ENCODE results near the gene LACRT.

Gene LACRT

GRCh38 chr12:54598970-54599369 is 35.7 kb downstream of the LACRT start:
- no peak for DNase-seq

- peak; percentile 57 for DNase-seq
Measured at GRCh38 chr12:54596526-54596946, 38.2 kb downstream of the LACRT start.

GRCh38 chr12:54595471-54595870 is 39.2 kb downstream of the LACRT start:
- DNase-seq = no peak

- no peak for DNase-seq
Measured at GRCh38 chr12:54593725-54594124, 41.0 kb downstream of the LACRT start.

- DNase-seq = no peak
Measured at GRCh38 chr12:54593135-54593534, 41.6 kb downstream of the LACRT start.

- no peak for DNase-seq
Measured at GRCh38 chr12:54592316-54592715, 42.4 kb downstream of the LACRT start.

- DNase-seq = no peak
Measured at GRCh38 chr12:54590978-54591591, 43.6 kb downstream of the LACRT start.

- DNase-seq = no peak
Measured at GRCh38 chr12:54589964-54590363, 44.7 kb downstream of the LACRT start.

GRCh38 chr12:54588890-54589267 is 45.8 kb downstream of the LACRT start:
- no peak for DNase-seq

- no peak for DNase-seq
Measured at GRCh38 chr12:54588110-54588889, 46.4 kb downstream of the LACRT start, which contains the start of gene PPP1R1A. Gene PPP1R1A, minus strand, starts transcription at chr12:54588659. Its CDS starts 171 bp downstream, at chr12:54588488.

- DNase-seq = no peak
Measured at GRCh38 chr12:54587315-54587873, 47.3 kb downstream of the LACRT start.

- DNase-seq = no peak
Measured at GRCh38 chr12:54586620-54587019, 48.1 kb downstream of the LACRT start.

- no peak for DNase-seq
Measured at GRCh38 chr12:54585243-54585642, 49.5 kb downstream of the LACRT start.

- DNase-seq = no peak
Measured at GRCh38 chr12:54584128-54584527, 50.6 kb downstream of the LACRT start.

GRCh38 chr12:54583726-54584125 is 51.0 kb downstream of the LACRT start:
- no peak for DNase-seq

- no peak for DNase-seq
Measured at GRCh38 chr12:54581412-54581811, 53.3 kb downstream of the LACRT start.

Measured in activated CD4-positive, CD25-positive, alpha-beta regulatory T cell treated with anti-CD3 and anti-CD28 coated beads, Interleukin-2, amount 50 U/mL, for 72 hours (primary cell).